ENCODE results near the gene PLCD1. TPM values are rescaled to one million over a fixed set of nuclear protein-coding genes. Genes with fewer than 3 reads are reported as not detected.

The PLCD1 gene
- total and polyA plus RNA-seq, 2 of the 13 experiments (the other 11 are each of a cell fraction or from before 2014, with no cell fraction given) = 10.1 to 12.4 TPM

DNA sequence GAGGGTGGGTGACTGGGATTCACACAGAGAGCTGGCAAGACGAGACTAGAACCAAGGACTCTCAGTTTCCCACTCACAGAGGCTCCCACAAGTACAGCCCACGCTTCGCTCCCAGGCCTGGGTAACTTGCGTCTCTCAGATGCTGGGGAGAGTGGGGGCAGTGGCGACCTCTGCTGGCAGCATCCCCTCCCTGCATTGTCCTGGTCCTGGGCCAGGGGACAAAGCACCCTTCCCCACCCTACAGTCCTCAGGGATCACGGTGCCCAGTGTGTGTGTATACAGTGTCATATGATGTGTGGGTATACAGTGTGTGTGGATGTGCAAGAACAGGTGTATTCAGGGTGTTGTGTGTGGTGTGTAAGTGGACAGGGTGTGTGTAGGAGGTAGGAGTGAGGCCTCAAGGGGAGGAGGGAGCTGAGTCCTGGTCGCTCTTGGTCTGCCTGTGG, 26.0 kb downstream of the PLCD1 start (continued):
- TF ChIP-seq, protein P1, sequence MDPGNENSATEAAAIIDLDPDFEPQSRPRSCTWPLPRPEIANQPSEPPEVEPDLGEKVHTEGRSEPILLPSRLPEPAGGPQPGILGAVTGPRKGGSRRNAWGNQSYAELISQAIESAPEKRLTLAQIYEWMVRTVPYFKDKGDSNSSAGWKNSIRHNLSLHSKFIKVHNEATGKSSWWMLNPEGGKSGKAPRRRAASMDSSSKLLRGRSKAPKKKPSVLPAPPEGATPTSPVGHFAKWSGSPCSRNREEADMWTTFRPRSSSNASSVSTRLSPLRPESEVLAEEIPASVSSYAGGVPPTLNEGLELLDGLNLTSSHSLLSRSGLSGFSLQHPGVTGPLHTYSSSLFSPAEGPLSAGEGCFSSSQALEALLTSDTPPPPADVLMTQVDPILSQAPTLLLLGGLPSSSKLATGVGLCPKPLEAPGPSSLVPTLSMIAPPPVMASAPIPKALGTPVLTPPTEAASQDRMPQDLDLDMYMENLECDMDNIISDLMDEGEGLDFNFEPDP (CRISPR knock-in tag; conservative IDR thresholded peaks at IDR 0.05) = no peak
- TF ChIP-seq, protein P2, sequence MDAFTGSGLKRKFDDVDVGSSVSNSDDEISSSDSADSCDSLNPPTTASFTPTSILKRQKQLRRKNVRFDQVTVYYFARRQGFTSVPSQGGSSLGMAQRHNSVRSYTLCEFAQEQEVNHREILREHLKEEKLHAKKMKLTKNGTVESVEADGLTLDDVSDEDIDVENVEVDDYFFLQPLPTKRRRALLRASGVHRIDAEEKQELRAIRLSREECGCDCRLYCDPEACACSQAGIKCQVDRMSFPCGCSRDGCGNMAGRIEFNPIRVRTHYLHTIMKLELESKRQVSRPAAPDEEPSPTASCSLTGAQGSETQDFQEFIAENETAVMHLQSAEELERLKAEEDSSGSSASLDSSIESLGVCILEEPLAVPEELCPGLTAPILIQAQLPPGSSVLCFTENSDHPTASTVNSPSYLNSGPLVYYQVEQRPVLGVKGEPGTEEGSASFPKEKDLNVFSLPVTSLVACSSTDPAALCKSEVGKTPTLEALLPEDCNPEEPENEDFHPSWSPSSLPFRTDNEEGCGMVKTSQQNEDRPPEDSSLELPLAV (CRISPR knock-in tag; conservative IDR thresholded peaks at IDR 0.05; ENCODE audit: low read depth) = 0 out of 2 replicates have a peak, but pooled peaks have one; percentile 11
- no peak for TF ChIP-seq NR2F2 (IDR thresholded peaks at IDR 0.05; ENCODE audit: borderline replicate concordance, low read depth)
- TF ChIP-seq TCF12 (IDR thresholded peaks at IDR 0.05) = no peak
- no peak for TF ChIP-seq TCF12 (CRISPR knock-in tag; IDR thresholded peaks at IDR 0.05)
- no peak for TF ChIP-seq ZNF274 (CRISPR knock-in tag; IDR thresholded peaks at IDR 0.05)
- TF ChIP-seq, protein P3, sequence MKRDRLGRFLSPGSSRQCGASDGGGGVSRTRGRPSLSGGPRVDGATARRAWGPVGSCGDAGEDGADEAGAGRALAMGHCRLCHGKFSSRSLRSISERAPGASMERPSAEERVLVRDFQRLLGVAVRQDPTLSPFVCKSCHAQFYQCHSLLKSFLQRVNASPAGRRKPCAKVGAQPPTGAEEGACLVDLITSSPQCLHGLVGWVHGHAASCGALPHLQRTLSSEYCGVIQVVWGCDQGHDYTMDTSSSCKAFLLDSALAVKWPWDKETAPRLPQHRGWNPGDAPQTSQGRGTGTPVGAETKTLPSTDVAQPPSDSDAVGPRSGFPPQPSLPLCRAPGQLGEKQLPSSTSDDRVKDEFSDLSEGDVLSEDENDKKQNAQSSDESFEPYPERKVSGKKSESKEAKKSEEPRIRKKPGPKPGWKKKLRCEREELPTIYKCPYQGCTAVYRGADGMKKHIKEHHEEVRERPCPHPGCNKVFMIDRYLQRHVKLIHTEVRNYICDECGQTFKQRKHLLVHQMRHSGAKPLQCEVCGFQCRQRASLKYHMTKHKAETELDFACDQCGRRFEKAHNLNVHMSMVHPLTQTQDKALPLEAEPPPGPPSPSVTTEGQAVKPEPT (CRISPR knock-in tag; IDR thresholded peaks at IDR 0.05; ENCODE audit: low read depth) = no peak
- TF ChIP-seq ZNF713 (CRISPR knock-in tag; IDR thresholded peaks at IDR 0.05) = no peak
- TF ChIP-seq NCOA2 (CRISPR knock-in tag; IDR thresholded peaks at IDR 0.05) = no peak
- TF ChIP-seq BRCA1 (CRISPR knock-in tag; IDR thresholded peaks at IDR 0.05) = no peak
- TF ChIP-seq, protein P4, sequence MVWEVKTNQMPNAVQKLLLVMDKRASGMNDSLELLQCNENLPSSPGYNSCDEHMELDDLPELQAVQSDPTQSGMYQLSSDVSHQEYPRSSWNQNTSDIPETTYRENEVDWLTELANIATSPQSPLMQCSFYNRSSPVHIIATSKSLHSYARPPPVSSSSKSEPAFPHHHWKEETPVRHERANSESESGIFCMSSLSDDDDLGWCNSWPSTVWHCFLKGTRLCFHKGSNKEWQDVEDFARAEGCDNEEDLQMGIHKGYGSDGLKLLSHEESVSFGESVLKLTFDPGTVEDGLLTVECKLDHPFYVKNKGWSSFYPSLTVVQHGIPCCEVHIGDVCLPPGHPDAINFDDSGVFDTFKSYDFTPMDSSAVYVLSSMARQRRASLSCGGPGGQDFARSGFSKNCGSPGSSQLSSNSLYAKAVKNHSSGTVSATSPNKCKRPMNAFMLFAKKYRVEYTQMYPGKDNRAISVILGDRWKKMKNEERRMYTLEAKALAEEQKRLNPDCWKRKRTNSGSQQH (CRISPR knock-in tag; IDR thresholded peaks at IDR 0.05; ENCODE audit: low read depth) = no peak
- TF ChIP-seq, protein P5, sequence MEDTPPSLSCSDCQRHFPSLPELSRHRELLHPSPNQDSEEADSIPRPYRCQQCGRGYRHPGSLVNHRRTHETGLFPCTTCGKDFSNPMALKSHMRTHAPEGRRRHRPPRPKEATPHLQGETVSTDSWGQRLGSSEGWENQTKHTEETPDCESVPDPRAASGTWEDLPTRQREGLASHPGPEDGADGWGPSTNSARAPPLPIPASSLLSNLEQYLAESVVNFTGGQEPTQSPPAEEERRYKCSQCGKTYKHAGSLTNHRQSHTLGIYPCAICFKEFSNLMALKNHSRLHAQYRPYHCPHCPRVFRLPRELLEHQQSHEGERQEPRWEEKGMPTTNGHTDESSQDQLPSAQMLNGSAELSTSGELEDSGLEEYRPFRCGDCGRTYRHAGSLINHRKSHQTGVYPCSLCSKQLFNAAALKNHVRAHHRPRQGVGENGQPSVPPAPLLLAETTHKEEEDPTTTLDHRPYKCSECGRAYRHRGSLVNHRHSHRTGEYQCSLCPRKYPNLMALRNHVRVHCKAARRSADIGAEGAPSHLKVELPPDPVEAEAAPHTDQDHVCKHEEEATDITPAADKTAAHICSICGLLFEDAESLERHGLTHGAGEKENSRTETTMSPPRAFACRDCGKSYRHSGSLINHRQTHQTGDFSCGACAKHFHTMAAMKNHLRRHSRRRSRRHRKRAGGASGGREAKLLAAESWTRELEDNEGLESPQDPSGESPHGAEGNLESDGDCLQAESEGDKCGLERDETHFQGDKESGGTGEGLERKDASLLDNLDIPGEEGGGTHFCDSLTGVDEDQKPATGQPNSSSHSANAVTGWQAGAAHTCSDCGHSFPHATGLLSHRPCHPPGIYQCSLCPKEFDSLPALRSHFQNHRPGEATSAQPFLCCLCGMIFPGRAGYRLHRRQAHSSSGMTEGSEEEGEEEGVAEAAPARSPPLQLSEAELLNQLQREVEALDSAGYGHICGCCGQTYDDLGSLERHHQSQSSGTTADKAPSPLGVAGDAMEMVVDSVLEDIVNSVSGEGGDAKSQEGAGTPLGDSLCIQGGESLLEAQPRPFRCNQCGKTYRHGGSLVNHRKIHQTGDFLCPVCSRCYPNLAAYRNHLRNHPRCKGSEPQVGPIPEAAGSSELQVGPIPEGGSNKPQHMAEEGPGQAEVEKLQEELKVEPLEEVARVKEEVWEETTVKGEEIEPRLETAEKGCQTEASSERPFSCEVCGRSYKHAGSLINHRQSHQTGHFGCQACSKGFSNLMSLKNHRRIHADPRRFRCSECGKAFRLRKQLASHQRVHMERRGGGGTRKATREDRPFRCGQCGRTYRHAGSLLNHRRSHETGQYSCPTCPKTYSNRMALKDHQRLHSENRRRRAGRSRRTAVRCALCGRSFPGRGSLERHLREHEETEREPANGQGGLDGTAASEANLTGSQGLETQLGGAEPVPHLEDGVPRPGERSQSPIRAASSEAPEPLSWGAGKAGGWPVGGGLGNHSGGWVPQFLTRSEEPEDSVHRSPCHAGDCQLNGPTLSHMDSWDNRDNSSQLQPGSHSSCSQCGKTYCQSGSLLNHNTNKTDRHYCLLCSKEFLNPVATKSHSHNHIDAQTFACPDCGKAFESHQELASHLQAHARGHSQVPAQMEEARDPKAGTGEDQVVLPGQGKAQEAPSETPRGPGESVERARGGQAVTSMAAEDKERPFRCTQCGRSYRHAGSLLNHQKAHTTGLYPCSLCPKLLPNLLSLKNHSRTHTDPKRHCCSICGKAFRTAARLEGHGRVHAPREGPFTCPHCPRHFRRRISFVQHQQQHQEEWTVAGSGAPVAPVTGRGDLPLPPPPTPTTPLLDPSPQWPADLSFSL (CRISPR knock-in tag; IDR thresholded peaks at IDR 0.05) = no peak
- TF ChIP-seq, protein P6, sequence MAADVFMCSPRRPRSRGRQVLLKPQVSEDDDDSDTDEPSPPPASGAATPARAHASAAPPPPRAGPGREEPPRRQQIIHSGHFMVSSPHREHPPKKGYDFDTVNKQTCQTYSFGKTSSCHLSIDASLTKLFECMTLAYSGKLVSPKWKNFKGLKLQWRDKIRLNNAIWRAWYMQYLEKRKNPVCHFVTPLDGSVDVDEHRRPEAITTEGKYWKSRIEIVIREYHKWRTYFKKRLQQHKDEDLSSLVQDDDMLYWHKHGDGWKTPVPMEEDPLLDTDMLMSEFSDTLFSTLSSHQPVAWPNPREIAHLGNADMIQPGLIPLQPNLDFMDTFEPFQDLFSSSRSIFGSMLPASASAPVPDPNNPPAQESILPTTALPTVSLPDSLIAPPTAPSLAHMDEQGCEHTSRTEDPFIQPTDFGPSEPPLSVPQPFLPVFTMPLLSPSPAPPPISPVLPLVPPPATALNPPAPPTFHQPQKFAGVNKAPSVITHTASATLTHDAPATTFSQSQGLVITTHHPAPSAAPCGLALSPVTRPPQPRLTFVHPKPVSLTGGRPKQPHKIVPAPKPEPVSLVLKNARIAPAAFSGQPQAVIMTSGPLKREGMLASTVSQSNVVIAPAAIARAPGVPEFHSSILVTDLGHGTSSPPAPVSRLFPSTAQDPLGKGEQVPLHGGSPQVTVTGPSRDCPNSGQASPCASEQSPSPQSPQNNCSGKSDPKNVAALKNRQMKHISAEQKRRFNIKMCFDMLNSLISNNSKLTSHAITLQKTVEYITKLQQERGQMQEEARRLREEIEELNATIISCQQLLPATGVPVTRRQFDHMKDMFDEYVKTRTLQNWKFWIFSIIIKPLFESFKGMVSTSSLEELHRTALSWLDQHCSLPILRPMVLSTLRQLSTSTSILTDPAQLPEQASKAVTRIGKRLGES (CRISPR knock-in tag; IDR thresholded peaks at IDR 0.05; ENCODE audit: borderline replicate concordance) = no peak
- no peak for TF ChIP-seq SIN3B (IDR thresholded peaks at IDR 0.05; ENCODE audit: low read length)

Data from HepG2 (cell line).